ENCODE data around the gene NRN1. TPM values are rescaled to one million over a fixed set of nuclear protein-coding genes. Genes with fewer than 3 reads are reported as not detected.

NRN1 gene
- polyA plus RNA-seq, 1 of the 3 experiments (the other 2 are of a cell fraction), result 8.9 TPM

DNA sequence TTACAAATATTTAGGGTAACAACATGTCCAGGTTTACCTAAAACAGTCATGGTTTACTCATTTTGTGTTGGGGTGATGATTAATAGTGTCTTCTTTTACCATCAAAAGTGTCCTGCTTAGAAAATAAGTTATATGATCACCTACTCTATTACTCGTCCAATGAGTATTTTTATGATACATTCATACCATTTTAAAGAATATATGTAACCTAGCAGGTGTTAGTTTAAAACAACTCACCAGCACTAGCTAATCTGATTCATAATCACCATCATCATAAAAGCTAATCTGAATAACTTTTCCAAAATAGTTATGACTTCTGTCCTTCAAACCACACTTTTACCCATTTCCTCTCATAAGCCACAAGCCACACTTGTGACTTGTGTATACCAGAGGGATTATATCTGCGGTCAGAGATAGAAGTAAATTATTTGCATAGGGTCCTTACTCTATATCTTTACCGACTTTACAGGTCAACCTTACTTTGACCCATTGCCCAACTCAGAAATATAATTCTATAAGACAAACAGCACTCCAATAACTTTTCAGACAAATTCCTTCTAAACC, 33.3 kb upstream of the NRN1 start:
- POLR2A ChIA-PET, result no interaction called here

DNA sequence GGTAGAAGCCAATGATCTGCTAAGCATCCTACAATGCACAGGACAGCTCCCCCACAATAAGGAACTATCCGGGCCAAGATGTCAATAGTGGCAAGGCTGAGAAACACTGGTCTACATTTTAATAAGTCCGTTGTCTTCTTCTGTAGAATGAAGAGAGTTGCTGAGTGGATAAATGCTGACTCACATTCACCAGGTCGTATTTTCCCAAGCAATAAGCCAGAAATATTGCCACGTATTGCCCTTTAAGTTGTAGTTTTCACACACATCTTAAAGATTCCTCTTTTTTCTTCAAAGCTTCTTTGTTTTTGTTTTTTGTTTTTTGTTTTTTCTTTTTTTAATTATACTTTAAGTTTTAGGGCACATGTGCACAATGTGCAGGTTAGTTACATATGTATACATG, 30.5 kb upstream of the NRN1 start:
- Histone ChIP-seq H3K4me1 (ENCODE audit: control insufficient read depth in 1 of 2, insufficient read depth in 2 of 2, low read depth in 1 of 2, low read length in 1 of 2) (no peaks in the 10 kb centered on the region), H3K36me3 (replicated peaks in 1 of 2; ENCODE audit: control insufficient read depth in 1 of 2, insufficient read depth in 2 of 2, low read length in 1 of 2) (no peaks in the 10 kb centered on the region), H3K9ac (no peak overlapping the region), H3F3A (replicated peaks; ENCODE audit: insufficient read depth) (no peaks in the 10 kb centered on the region), H2AFZ (ENCODE audit: low read depth) (no peak overlapping the region), H3K27ac (ENCODE audit: low read depth in 2 of 2, low read length in 1 of 2) (no peak overlapping the region), H3K4me3 (ENCODE audit: low read depth in 2 of 2, low read length in 1 of 2) (no peak overlapping the region), H3K9me2 (no peaks in the 10 kb centered on the region), H3K4me2 (no peak overlapping the region), H3K27me3 (ENCODE audit: insufficient read depth) (no peaks in the 10 kb centered on the region; the same call in 1 of the 2 replicates), H3K79me2 (ENCODE audit: insufficient read depth) (no peaks in the 10 kb centered on the region), H3K9me3 (no peaks in the 10 kb centered on the region), H4K20me1 (ENCODE audit: insufficient read depth) (no peaks in the 10 kb centered on the region)
- no peak for TF ChIP-seq SIN3A (IDR thresholded peaks at IDR 0.05; ENCODE audit: borderline replicate concordance, low read depth, low read length)
- TF ChIP-seq FOXJ3 (CRISPR knock-in tag; IDR thresholded peaks at IDR 0.05), result no peak
- DNase-seq, result no peak
- ChIA-PET CTCF (no interaction called here), POLR2A (no interaction called here)
- 4% methylated on average over 4 of the region's 4 CpGs for WGBS (ENCODE audit: low lambda C conversion rate)

More for the DNA sequence above, 33.3 kb upstream of the NRN1 start:
- no peak overlapping the region for H3K27ac ChIP-seq (ENCODE audit: low read depth in 2 of 2, low read length in 1 of 2)
- no peaks in the 10 kb centered on the region for H3K9me3 ChIP-seq
- no peak overlapping the region for H3K4me3 ChIP-seq (ENCODE audit: low read depth in 2 of 2, low read length in 1 of 2)
- no peaks in the 10 kb centered on the region for H3K27me3 ChIP-seq (ENCODE audit: insufficient read depth)
- no peaks in the 10 kb centered on the region for H3K9me2 ChIP-seq
- H4K20me1 ChIP-seq (ENCODE audit: insufficient read depth), result no peaks in the 10 kb centered on the region
- no peak overlapping the region for H3K4me2 ChIP-seq
- no peak for DNase-seq
- 3% methylated on average over 3 of the region's 3 CpGs for WGBS (ENCODE audit: low lambda C conversion rate)
- H2AFZ ChIP-seq (ENCODE audit: low read depth), result no peak overlapping the region
- no peaks in the 10 kb centered on the region for H3K36me3 ChIP-seq (replicated peaks in 1 of 2; ENCODE audit: control insufficient read depth in 1 of 2, insufficient read depth in 2 of 2, low read length in 1 of 2)
- no peaks in the 10 kb centered on the region for H3K4me1 ChIP-seq (ENCODE audit: control insufficient read depth in 1 of 2, insufficient read depth in 2 of 2, low read depth in 1 of 2, low read length in 1 of 2)
- TF ChIP-seq FOXJ3 (CRISPR knock-in tag; IDR thresholded peaks at IDR 0.05), result no peak
- TF ChIP-seq GABPA (IDR thresholded peaks at IDR 0.05; ENCODE audit: low read depth), result no peak
- peaks cover 2% of the 10 kb centered on the region for H3F3A ChIP-seq (replicated peaks; ENCODE audit: insufficient read depth)
- CTCF ChIA-PET, result interaction anchor here (0.8 to 1.2 kb wide), 2 partner anchors 18 to 507 kb away, joined by 3 read pairs; no protein-coding TSS in a partner anchor
- no peak overlapping the region for H3K9ac ChIP-seq
- no peaks in the 10 kb centered on the region for H3K79me2 ChIP-seq (ENCODE audit: insufficient read depth)

- Histone ChIP-seq H3K4me1 (ENCODE audit: control insufficient read depth in 1 of 2, insufficient read depth in 2 of 2, low read depth in 1 of 2, low read length in 1 of 2) (no peaks in the 10 kb centered on the region), H3K36me3 (replicated peaks in 1 of 2; ENCODE audit: control insufficient read depth in 1 of 2, insufficient read depth in 2 of 2, low read length in 1 of 2) (no peaks in the 10 kb centered on the region), H3F3A (replicated peaks; ENCODE audit: insufficient read depth) (no peaks in the 10 kb centered on the region), H3K9me3 (no peaks in the 10 kb centered on the region), H3K27me3 (ENCODE audit: insufficient read depth) (no peaks in the 10 kb centered on the region; the same call in 1 of the 2 replicates), H2AFZ (ENCODE audit: low read depth) (no peak overlapping the region), H3K79me2 (ENCODE audit: insufficient read depth) (no peaks in the 10 kb centered on the region), H4K20me1 (ENCODE audit: insufficient read depth) (no peaks in the 10 kb centered on the region), H3K9me2 (no peaks in the 10 kb centered on the region), H3K4me3 (ENCODE audit: low read depth in 2 of 2, low read length in 1 of 2) (no peak overlapping the region), H3K9ac (no peak overlapping the region), H3K27ac (ENCODE audit: low read depth in 2 of 2, low read length in 1 of 2) (no peak overlapping the region), H3K4me2 (no peak overlapping the region)
- TF ChIP-seq FOXM1 (IDR thresholded peaks at IDR 0.05; ENCODE audit: low read depth) (no peak), RXRA (IDR thresholded peaks at IDR 0.05; ENCODE audit: borderline replicate concordance, low read depth) (no peak), MXI1 (IDR thresholded peaks at IDR 0.05; ENCODE audit: low read depth, low read length) (no peak), SMC3 (IDR thresholded peaks at IDR 0.05; ENCODE audit: low read depth, low read length) (no peak), POLR2AphosphoS5 (IDR thresholded peaks at IDR 0.05; ENCODE audit: low read depth, low read length) (no peak), USF2 (IDR thresholded peaks at IDR 0.05; ENCODE audit: borderline replicate concordance, low read depth, low read length) (no peak), FOXJ3 (CRISPR knock-in tag; IDR thresholded peaks at IDR 0.05) (no peak), TEAD4 (IDR thresholded peaks at IDR 0.05; ENCODE audit: borderline replicate concordance, insufficient read depth) (no peak), RCOR1 (IDR thresholded peaks at IDR 0.05; ENCODE audit: low read length) (no peak), ZBTB33 (IDR thresholded peaks at IDR 0.05; ENCODE audit: borderline replicate concordance, low read depth) (no peak), ELF1 (IDR thresholded peaks at IDR 0.05) (no peak), GABPA (IDR thresholded peaks at IDR 0.05; ENCODE audit: low read depth) (no peak), RFX5 (IDR thresholded peaks at IDR 0.05; ENCODE audit: low read length) (no peak), FOSL2 (IDR thresholded peaks at IDR 0.05; ENCODE audit: borderline replicate concordance, low read depth) (no peak), CTCF (IDR thresholded peaks at IDR 0.05) (no peak)
- TF ChIP-seq, protein P1, sequence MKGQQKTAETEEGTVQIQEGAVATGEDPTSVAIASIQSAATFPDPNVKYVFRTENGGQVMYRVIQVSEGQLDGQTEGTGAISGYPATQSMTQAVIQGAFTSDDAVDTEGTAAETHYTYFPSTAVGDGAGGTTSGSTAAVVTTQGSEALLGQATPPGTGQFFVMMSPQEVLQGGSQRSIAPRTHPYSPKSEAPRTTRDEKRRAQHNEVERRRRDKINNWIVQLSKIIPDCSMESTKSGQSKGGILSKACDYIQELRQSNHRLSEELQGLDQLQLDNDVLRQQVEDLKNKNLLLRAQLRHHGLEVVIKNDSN (IDR thresholded peaks at IDR 0.05; ENCODE audit: borderline replicate concordance, low read depth), result no peak
- CTCF ChIA-PET, result no interaction called here
- DNase-seq, result no peak
- WGBS (ENCODE audit: low lambda C conversion rate), result 14% methylated on average over 4 of the region's 4 CpGs
- POLR2A ChIA-PET, result no interaction called here
Observed at GRCh38 chr6:6033858-6034257, 27.1 kb upstream of the NRN1 start.

Data from SK-N-SH (cell line).